Measurements from ENCODE around the gene PRSS22.

Gene PRSS22

DNA sequence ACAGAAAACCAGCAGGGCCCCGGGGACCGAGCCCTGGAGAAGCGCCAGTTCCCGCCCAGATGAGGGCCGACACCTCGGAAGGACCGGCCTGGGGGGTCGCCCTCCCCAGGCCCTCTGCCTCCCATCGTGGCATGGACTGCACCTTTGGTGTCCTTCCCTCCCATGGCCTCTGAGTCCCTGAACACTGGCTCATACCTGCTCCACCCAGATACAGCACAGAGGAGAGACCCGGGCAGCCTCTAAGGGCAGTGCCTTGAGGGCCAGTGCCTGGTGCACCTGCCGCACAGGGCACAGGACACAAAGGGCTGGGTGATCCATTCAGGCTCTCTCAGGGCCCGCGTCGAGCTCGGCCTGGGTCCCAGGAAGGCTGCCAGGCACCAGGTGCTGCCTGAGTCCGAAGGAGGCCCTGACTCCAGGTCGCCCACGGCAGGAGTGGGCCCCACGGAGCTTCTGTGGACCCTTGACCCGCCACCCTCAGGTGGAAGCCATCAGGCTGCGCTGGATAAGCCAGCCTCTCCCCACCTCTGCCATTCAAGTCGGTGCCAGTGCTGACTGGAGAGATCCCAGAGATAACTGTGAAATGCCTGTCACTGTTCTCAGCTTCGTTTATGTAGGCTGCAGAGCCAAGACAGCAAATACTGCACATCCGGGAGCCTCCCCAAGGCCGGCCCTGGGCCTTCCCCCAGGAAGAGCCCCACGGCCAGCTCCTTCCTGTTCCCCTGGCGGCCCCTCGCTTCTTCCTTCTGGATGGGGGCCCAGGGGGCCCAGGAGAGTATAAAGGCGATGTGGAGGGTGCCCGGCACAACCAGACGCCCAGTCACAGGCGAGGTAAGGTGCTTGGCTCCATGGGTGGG, 28.2 kb downstream of the PRSS22 start, which contains the start of gene ZG16B:
Gene ZG16B (plus strand): TSS at position 803 of the 854 bp plus-strand sequence. CDS start 139 bp downstream, outside the sequence.
- in situ Hi-C loops (cut with MboI; ENCODE audit: low sequenced_read_pairs): no loop called here

DNA sequence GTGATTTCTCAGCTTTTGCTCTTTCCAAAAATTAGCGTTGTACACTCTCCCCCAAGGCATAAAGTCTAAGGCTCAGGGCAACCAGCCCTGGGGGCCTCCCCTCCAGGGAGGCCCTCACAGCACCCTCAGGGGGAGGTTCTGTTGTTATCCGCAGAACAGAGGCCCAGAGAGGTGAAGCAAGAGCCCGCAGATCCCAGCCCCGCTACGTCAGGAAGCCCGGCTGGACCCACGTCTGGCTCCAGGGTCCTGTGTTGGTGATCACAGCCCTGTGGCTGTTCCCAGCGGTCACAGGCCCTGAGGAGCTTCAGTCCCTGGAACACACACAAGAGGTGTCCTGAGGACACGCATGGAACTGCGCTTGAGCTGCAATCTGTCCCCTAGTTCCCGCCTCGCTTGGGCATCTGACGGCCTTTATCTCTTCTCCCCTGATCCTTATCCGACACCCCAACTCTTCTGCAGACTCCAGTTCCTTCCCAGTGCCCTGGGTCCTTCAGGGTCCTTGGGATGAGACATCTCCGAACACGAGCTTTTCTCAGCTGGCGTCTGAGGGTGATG, 29.0 kb downstream of the PRSS22 start:
- in situ Hi-C loops (cut with MboI; ENCODE audit: low sequenced_read_pairs): no loop called here

DNA sequence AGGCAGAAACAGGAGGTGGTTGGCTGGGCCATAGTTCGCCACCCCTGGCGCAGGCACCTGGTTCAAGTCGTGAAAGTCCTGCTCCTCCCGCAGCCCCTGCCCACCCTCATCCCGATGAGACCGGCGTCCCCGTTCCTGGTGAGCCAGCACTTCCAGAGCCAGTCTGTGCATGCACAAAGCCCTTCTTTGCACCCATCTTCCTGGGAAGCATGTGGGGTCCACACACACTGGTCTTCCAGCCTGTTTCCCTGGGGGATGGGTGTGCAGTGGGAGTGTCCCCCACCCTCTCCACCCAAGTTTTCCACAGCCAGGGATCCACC, 29.5 kb downstream of the PRSS22 start:
- in situ Hi-C loops (cut with MboI; ENCODE audit: low sequenced_read_pairs): no loop called here

DNA sequence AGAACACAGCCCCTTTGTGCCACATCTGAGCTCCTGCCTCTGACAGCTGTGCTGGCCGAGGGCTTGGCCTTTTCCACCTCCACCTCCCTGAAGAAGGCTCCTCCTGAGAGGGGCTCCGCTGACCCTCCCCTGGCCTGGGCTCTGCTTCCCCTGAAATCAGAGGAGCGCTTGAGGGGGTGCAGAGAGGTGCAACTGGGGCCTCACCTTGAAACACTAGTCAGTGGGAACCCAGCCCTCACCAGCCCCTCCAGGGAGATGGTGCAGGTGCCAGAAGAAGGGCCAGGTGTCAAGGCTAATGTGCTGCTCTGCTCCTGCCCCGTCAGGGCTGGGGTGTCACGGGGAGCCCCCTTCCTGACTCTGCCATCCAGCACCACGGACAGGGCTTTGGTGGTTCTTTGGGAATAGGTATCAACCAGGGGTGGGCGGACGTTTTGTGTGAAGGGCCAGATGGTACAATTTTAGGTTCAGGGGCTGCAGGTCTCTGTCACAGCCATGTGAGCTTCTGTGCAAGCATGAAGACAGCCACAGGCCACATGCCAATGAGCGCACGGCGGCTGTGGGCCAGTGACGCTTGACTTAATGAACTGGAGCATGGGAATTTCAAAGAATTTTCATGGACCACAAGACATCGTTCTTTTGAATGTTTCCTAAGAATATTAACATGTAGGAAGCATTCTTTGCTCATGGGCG, 30.0 kb downstream of the PRSS22 start:
- in situ Hi-C loops (cut with MboI; ENCODE audit: low sequenced_read_pairs): no loop called here

DNA sequence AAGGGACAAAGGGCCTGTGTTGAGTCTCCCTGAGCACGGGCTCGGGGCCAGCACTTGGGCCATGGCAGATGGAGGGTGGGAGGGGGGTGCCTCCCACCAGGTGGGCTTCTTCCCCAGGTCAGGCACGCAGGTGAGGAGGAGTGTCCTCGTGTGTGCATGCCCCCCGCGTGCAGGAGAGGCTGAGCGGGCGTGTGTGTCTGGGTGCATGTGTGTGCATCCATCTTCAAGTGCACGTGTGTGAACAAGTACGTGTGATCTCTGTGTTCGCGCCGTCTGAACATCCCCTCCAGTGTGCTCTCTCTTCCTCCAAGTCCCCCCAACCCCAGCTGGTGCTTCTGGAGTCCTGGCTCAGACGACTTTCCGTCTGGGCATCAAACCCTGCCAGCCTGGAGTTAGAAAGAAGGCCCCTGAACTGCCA, 30.6 kb downstream of the PRSS22 start:
- in situ Hi-C loops (cut with MboI; ENCODE audit: low sequenced_read_pairs): no loop called here

DNA sequence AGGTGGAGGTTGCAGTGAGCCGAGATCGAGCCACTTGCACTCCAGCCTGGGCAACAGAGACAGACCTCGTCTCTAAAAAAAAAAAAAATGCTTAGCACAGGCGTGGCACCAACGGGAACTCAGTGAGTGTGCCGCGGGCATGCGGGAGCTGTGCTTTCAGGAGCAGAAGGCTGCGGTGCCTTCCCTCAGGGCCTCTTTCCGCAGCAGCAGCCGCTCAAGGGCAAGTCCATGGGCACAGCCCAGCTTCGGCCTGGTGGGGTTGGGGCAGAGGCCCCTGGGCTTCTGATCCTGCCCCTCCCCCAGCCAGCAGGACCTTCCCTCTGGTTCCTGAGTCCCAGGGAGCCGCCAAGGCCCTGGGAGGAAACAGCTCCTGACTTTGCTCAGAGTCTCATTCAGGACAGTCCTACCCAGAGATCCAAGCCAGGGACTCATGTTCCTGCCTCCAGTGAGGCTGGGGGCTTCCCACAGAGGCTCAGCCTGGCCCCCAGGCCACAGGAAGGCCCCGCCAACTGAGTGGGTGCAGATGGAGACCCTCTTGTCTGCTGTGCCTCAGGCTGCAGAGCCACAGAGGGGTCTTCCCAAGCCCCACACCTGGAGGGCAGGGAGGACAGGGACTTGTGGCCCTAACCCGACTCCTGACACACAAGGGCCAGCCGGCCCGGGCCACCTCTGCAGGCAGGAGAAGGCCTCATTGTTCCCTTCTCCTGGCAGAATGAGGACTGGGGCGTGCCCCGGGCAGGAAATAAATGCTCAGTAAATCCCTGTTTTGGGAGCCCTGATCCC, 31.2 kb downstream of the PRSS22 start:
- in situ Hi-C loops (cut with MboI; ENCODE audit: low sequenced_read_pairs): no loop called here

DNA sequence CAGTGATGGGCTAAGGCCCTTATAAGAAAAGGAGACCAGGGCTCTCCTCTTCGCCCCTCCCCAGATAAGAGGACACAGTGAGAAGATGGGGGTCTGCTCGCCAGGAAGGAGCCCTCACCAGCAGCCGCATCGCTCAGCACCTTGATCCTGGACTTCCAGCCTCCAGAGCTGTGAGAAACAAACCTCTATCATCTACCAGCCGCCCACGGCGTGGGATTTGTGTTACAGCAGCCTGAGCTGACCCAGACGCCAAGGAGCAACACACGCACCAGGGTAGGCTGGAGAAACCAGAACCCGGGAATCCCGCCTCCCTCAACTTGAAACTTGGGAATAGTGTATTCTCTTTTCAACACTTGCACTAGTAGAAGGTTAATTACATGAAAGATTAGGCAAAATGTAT, 32.1 kb downstream of the PRSS22 start:
- in situ Hi-C loops (cut with MboI; ENCODE audit: low sequenced_read_pairs): no loop called here

DNA sequence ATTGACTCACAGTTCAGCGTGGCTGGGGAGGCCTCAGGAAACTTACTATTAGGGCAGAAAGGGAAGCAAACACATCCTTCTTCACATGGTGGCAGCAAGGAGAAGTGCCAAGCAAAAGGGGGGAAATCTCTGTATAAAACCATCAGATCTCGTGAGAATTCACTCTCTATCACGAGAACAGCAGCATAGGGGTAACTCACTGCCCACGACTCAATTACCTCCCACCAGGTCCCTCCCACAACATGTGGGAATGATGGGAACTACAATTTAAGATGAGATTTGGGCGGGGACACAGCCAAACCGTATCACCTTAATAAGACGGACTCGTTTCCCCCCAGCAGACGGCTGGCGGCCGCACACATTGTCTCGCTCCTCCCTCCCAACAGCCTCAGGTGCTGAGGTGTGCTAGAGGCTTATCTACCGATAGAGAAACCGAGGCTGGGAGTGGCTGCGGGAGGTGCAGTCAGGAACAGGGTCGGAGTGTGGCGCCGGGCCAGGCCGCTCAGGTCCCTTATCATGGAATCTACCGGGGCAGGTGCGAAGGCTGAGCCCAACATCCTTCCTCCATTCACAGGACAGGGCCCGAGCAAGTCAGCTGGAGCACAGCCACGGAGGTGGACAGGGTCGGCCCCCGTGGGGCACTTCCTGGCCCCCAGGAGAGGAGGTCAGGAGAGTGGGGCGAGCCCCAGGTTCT, 32.8 kb downstream of the PRSS22 start:
- in situ Hi-C loops (cut with MboI; ENCODE audit: low sequenced_read_pairs): no loop called here

DNA sequence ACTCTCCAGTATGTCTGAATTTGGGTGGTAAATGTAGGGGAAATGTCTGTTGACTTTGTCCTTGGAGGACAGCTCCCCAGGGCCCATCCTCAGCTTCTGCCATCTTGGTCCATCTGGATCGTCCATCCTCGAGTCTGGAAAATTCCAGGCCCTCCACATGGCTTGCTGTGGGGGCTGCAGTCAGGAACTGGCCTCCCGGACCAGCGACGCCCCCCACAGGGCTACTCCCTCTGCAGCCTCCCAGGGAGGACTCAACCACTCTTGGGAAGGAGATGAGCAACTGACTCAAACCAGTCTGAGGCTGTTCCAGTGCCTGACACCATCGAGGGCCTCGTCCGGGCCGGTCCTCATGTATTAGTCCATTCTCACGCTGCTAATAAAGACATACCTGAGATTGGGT, 33.3 kb downstream of the PRSS22 start:
- in situ Hi-C loops (cut with MboI; ENCODE audit: low sequenced_read_pairs): no loop called here

DNA sequence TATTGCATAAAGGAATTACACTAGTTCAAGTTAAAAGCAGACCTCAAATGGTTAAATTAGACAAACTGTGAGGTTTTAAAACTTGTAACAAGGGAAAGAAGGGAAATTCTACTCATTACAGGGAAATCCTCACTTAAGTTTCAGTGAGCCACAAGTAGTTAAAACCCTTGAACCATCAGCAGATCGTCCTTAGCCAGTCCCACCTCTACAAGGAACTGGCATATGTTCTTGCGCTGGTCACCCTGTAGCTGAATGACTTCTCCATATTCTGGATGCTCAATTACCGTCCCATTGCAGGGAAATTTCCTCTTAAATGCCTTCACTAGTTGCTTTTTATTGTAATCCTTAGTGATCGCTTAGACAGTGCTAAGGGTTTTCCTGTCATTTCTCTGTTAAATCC, 35.5 kb downstream of the PRSS22 start:
- in situ Hi-C loops (cut with MboI; ENCODE audit: low sequenced_read_pairs): no loop called here

DNA sequence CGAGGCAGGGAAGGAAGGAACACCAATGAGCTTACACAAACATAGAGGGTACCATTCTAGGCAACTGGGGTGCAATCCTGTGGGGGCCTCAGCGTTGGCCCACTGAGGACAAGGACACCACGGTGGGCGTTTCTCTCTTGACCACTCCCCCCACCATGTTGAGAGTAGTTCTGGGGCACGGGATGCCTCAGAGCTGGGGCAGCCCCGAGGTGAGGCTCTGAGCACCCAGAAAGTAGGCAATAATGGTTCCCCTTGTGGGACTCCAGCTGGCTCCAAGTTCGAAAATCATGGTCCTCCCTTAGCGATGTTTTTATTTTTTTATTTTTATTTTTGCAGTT, 35.8 kb downstream of the PRSS22 start:
- in situ Hi-C loops (cut with MboI; ENCODE audit: low sequenced_read_pairs): no loop called here

DNA sequence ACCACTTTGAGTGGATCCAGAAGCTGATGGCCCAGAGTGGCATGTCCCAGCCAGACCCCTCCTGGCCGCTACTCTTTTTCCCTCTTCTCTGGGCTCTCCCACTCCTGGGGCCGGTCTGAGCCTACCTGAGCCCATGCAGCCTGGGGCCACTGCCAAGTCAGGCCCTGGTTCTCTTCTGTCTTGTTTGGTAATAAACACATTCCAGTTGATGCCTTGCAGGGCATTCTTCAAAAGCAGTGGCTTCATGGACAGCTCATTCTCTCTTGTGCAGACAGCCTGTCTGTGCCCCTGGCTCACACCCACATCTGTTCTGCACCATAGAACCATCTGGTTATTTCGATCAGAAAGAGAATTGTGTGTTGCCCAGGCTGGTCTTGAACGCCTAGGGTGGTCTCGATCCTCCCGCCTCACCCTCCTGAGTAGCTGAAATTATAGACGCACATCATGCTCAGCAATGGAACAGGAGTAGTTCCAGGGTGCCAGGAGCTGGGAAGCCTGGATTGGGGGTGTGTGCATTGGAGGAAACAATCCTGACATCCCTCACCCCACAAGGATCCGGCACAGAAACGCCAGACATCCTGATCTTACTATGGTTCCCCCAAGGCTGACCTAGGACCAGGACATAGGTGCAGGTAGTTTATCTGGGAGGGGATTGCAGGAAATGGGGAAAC, 36.3 kb downstream of the PRSS22 start:
- in situ Hi-C loops (cut with MboI; ENCODE audit: low sequenced_read_pairs): no loop called here

DNA sequence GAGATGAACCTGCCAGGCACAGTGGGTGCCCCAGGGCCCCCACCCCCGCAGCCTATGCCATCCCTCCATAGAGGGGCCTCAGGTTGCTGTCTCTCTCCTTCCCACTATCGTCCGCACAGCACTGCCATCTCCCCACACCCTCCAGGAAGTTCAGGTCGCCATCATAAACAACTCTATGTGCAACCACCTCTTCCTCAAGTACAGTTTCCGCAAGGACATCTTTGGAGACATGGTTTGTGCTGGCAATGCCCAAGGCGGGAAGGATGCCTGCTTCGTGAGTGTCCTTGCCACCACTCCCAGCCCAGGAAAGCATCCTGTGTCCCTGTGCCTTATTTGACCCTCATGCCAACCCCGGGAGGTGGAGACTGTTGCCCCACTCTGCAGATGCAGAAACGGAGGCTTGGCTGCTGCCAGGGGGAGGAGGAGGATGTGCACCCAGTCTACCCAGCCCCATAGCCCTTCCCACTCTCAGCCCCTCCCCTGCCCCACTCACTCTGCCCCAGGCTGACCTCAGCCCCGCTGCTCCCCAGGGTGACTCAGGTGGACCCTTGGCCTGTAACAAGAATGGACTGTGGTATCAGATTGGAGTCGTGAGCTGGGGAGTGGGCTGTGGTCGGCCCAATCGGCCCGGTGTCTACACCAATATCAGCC, 37.0 kb downstream of the PRSS22 start:
- in situ Hi-C loops (cut with MboI; ENCODE audit: low sequenced_read_pairs): no loop called here

DNA sequence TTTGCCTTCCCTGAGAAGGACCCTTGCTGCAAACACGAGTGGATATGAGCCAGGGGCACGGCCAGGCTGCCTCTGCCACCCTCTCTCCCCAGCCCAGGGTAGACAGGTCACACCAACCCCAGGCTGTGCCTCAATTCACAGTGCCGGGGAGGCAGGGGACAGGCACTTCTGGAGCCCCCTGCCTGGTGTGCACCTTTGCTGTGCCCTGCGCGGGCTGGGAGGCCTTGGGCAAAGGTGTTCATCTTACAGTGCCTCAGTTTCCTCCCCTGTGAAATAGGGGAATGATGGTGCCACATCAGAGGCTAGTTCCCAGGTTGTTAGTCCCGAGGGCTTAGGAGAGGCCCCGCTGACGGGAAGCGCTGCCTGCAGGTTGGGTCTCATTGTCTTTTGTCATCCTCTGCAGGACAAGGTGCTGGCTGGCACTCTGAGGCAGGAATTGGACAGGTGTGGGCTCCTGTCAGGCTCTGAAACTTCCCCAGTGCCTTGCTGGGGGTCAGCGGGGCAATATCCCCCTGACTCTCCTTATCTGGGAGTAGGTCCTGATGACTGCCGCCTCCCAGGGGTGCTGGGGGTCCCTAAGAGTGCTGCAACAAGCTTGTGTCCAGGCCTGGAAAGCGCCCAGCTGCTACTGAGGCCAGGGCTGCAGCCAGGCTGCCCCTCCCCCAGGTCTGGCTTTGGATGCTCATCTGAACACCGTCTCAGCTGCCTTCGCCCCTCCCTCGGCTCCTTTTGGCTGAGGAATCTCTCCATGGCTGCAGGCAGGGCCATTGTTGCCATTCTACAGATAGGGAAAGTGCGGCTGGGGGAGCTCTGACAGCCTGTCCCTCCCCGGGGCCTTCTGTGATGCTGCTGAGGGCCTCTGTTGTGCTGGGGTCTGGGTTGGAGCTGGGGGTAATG, 37.8 kb downstream of the PRSS22 start:
- in situ Hi-C loops (cut with MboI; ENCODE audit: low sequenced_read_pairs): no loop called here

DNA sequence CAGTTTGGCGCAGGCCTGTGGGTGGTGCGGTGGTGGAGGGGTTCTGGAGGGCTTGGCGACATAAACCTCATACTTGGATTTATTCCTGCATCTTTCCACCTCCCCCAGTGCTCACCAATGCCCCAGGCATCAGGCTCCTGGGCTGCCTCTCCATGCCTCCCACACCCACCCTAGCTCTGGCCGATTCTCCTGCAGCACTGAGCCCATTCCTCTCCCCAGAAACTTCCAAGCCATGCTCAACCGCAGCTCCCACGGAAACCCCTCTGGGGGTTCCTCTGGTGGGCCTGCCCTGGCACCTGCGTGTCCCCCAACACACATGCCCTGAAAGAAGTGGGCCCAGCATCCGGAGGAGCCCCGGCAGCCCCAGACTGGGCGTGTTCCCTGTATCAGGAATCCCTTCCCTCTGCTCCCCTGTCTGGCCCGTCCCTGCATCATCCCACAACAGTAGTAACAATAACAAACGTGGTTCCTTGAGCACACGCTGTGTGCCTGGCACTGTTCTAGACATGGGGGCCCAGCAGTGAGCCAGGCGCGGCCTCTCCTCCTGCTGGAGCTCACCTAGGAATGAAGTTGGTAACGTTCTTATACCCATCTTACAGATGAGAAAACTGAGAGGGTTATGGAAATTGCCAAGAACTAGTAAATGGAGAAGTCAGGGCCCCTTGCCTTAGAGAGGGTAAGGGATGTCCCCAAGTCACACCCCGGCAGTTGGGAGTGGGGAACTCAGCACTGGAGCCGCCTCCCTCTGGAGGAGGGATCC, 38.6 kb downstream of the PRSS22 start:
- in situ Hi-C loops (cut with MboI; ENCODE audit: low sequenced_read_pairs): no loop called here

DNA sequence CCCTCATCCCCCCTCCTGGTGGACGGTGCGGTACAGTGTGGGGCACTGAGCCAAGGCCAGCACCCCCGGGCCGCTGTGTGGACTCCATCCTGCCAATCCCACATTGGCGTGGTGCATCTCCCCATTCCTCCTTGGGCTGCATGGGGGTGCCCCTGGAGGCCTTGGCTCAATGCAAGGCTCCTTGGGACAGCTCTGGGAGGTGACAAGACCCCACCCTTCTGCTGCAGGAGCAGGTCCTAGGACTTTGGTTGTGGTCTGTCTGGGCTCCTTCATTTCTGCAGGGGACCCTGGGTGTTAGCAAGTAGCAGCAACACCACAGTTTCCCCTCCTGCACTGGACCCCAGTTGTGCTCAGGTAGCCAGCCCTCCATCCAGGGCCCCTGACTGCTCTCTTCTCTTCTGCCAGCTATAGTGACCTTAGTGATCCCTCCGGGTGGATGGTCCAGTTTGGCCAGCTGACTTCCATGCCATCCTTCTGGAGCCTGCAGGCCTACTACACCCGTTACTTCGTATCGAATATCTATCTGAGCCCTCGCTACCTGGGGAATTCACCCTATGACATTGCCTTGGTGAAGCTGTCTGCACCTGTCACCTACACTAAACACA, 39.6 kb downstream of the PRSS22 start:
- in situ Hi-C loops (cut with MboI; ENCODE audit: low sequenced_read_pairs): no loop called here

DNA sequence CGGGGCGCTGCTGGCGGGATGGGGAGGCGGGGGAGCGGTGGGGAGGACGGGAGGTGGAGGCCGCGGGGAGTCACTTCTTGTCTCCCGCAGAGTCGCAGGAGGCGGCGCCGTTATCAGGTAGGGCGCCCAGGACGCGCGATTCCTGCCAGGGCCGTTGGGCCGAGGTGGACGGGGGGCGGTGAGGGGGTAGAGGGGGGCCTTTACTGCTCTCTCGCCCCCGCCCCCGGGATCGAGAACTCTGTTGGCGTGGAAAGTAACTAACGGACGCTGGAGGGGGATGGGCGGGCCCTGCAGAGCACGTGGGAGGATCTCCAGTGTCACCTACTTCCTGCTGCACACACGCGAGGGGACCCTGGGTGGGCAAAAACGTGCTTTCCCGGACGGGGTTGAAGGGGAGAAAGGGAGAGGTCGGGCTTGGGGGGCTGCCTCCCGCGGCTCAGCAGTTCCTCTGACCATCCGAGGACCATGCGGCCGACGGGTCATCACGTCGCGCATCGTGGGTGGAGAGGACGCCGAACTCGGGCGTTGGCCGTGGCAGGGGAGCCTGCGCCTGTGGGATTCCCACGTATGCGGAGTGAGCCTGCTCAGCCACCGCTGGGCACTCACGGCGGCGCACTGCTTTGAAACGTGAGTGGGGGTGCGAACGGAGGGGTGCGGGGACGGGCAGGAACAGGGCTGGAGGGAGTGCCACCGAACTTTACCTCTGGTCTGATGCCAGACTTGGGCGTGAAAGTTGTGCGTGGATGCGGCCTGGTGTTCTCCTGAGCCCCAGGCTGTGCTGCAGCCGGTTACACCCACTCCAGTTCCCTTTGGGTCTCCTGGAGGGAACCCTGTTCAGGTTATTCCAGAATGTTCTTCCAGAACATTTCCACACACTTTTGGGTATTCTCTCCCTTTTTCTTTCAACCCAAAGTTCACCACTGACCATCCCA, 40.4 kb downstream of the PRSS22 start:
- in situ Hi-C loops (cut with MboI; ENCODE audit: low sequenced_read_pairs): no loop called here

Measured in HL-60/S4 (cell line).